Stimulated activated CD8-positive, alpha-beta memory T cell treated with anti-CD3 and anti-CD28 coated beads, Interleukin-7, amount 100 ng/mL, for 4 hours (primary cell): ENCODE data around the gene FHDC1.

Experiments used
- DNase-seq, 2 donors: peaks; one replicate each; pipeline ENCODE4 v3.0.0-alpha.2; 2020; ENCODE audit warnings: low read depth in 2 of 2

The FHDC1 gene

DNA sequence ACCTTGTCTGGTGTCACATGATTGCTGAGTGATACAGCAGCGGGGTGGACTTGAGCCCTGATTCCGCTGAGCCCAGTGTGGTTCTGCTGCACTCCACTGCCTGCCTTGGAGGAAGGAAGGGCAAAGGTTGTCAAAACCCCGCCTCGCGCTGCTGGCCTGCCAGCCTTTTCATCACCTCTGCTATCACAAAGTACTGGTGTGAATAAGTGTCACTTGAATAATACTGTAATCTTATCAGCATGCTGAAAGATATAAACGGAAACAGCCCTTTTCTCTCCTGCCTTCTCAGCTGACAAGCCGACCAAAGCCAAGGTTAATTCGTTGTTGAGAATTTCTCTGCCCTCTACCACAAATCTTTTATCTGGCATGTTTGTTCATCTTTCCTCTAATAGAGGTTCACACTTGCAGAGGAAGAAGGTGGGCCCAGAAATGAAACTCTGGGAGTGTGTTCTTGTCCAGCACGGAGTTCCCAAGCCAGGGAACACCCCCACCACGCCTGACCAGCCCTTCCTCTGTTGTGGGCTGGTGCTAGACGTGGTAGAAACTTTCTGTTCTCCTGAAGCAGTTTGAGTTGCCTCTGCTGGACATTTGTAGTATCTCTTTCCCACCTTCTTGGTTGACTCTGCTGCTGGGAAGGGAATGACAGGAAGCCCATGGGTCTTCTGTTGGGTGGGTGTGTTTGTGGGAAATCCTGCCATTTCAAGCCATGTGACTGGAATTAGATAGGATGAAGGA, 21.5 kb downstream of the FHDC1 start:
- peak in 1 of 2 donors; percentile 2 for DNase-seq

GRCh38 chr4:152959080-152959479, 23.0 kb downstream of the FHDC1 start:
- no peak for DNase-seq

DNA sequence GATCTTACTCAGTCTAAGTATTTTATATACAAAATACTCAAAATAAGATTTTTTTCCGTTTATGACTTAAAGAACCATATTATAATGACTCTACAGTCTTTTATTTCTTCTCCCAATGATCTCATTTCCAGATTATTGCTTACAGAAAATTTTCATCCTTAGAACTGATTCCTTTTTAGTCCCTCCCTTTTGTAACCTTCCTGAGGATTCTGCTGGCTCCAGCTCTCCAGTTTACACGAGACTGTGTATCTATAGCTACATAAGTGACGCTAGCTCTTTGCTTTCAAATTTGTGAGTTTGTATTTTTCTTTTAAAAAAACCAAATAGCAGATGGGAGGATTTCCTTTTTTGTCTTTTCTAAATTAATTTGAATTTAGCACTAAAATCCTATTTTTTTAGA, 24.0 kb downstream of the FHDC1 start:
- no peak for DNase-seq

GRCh38 chr4:152961014-152961772, 25.1 kb downstream of the FHDC1 start:
- DNase-seq = no peak

DNA sequence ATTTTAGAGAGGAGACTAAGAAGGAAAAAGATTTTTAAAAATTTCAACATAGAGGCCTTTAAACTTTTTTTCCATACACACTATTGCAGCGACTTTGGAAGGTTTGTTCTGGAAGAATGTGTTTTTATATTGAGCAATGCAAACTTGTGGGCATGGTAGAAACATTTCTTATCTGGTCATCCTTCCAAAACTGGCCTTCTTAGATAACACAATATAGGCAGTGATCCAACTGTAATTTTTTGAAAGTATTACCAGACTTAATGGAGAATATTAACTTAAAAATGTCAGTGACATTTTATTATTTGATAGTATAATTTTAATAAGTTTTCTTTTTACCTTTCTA, 25.6 kb downstream of the FHDC1 start:
- no peak for DNase-seq

DNA sequence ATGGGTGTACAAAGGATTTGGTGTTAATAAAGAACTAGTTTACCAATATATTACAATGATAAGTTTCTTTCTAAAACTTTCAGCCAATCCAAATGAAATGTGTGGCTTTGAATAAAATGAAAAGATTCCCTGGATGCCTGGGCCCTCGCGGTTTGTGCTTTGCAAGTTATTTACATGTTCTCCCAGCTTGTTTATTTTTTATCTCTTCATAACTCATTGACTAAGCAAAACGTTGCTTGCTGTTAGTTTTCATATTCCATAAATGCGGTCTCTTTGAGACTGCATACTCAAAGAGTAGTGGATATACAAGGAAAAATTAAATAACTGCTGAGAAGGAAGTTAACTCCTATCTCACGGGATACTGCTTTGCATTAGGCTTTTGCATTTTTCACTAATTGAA, 26.0 kb downstream of the FHDC1 start:
- DNase-seq = no peak

DNA sequence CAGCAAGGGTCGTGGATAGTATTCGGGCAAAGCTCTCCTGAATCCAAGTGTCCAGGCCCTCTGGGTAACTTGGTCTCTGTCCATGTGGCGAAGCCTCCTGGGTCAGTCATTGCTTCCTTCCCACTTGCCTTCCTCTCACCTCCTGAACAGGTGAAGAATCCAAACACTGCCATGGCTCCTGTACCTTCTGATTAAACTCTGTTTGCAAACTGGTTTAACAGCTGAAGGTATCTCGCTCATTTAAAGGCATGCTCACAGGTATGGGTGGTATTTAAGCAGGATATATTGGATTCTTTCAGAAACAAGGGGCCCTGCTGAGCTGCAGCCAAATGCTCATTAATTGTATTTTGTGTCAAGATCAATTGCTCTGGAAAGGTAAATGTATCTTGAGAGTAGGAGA, 28.2 kb downstream of the FHDC1 start:
- no peak for DNase-seq

- no peak for DNase-seq
Observed at GRCh38 chr4:152965611-152966010, 29.5 kb downstream of the FHDC1 start.

GRCh38 chr4:152967907-152968306, 31.8 kb downstream of the FHDC1 start:
- DNase-seq = no peak

GRCh38 chr4:152968806-152969394, 32.8 kb downstream of the FHDC1 start:
- DNase-seq = no peak

- no peak for DNase-seq
Observed at GRCh38 chr4:152970102-152970820, 34.1 kb downstream of the FHDC1 start.

DNA sequence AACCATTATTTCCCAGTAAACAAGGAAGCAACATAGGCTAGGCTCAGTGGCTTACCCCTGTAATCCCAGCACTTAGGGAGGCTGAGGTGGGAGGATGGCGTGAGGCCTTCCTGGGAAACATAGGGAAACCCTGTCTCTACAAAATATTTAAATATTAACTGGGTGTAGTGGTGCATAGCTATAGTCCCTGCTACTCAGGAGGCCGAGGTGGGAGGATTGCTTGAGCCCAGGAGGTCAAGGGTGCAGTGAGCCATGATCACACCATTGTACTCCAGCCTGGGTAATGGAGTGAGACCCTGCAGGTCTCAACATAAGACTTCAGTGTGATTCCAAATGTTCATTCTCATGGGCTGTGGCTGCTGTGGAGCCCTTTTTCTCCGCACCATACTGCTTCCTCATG, 34.9 kb downstream of the FHDC1 start:
- DNase-seq = no peak

DNA sequence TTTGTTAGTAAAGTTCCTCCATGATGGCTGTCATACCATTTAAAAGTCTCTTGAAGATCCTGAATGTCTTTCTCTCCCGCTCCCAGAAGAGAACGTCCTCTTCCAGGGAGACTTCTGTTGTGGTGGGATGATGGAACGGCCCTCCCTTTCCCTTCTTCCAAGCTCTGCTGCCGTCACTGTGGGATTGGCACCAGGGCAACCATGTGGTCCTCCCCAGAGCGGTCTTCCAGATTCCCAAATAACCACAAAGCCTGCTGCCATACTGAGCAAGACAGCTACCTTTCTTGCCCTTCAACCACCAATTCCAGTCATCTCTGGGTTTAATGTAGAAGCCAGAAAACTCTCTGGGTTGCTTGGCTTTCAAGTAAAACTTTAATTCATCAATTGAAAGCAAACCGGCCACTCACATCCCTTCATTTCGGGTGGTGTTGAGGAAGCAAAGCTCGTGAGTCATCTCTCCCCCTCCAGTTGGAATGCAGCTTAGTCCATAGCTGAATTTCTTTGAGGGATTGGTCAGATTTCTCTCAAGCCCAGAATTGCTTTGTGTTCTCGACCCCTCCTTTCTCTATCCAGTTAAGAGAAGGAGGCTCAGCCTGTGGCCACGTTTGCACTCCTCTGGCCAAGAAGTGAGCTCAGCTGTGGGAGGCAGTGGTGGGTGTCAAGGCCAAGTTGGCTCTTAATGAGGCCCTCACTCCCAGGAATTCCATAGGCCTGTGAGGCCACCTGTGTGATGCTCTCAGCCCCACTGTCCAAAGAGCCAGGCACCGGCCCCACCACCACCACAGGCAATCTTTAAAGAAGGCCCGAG, 36.9 kb downstream of the FHDC1 start:
- DNase-seq = no peak

- DNase-seq = no peak
Observed at GRCh38 chr4:152973629-152974467, 37.7 kb downstream of the FHDC1 start.

- DNase-seq = no peak
Observed at GRCh38 chr4:152974468-152975379, 38.6 kb downstream of the FHDC1 start.

- DNase-seq = no peak
Observed at GRCh38 chr4:152975380-152976211, 39.5 kb downstream of the FHDC1 start.

DNA sequence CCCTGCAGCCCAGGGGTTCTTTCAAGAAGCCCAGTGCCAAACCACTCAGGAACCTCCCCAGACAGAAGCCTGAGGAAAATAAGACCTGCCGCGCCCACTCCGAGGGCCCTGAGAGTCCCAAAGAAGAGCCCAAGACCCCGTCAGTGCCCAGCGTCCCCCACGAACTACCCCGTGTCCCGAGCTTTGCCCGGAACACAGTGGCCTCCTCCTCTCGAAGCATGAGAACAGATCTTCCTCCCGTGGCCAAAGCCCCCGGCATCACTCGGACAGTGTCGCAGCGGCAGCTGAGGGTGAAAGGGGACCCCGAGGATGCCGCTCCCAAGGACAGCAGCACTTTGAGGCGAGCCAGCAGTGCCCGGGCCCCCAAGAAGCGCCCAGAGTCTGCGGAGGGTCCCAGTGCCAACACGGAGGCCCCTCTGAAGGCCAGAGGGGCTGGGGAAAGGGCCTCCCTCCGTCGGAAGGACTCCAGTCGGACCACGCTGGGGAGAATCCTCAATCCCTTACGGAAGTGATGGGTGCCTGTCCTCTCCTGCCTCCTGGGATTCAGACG, 40.2 kb downstream of the FHDC1 start:
- DNase-seq = no peak

DNA sequence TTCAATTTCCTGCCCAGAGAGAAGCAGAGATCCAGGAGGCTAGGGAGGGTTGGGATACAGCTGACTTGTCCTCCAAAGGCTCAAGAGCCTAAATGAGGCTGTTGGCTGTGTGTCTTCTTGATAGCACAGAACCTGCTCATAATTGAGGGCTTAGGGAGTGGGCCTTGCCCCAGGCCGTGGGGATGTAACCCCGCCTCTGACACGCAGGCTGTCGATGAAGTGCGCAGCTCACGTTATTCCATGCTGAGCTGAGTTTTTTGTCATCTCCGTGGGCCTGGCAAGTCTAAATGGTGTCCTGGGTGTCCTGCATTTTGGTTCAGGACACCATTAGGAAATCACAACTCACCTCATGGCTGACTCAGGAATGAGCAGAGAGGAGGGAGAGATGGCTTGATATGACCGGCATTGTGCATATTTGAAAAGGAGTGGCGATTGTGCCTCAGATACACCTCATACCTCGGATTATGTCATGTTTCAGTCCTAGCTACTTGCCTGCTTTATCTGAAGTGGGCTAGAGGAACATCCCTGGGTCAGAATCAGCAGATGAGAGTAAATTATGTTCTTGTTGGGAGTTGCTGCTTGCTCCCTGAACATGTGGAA, 43.7 kb downstream of the FHDC1 start:
- no peak for DNase-seq
